ENCODE measurements around the gene ANKS1A. TPM values are rescaled to one million over a fixed set of nuclear protein-coding genes. Genes with fewer than 3 reads are reported as not detected.

The ANKS1A gene
- total RNA-seq, 1 donor from 2014 or later = 20.9 TPM

DNA sequence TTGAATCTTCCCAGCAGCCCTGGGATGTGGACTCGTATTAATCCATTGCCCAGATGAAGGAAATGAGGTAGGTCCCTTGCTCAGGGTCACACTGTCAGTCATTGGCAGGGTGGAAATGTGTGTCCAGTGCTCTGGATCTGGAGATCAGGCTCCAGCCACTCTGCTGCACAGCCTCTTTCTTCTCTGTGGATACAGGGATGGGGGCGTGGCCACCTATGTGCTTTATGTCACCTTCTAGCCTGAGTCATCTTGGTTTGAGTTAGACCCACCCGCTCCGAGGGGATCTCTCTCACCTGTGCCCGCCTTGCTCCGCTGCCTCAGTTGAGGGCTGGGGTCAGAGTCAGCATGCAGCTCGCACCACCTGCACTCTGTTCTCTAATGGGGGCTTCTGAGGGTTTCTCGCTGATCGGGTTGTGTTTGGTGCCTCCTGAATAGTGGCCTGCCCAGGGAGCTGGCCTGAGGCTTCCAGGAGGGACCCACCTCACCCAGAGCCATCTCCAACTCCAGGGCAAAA, 172.1 kb downstream of the ANKS1A start:
- no peak for DNase-seq (ENCODE audit: low spot score in 2 of 2)
- intact Hi-C loops (cut with DNase I) = loop anchor here (2.0 to 5.0 kb wide), 2 partner anchors 44 to 81 kb away; partner anchors contain the start of gene TCP11
- no peaks in the 10 kb centered on the region for H3K27me3 ChIP-seq
- peak overlapping the region in 1 of 2 donors; percentile 52 for H3K4me3 ChIP-seq
- H3K36me3 ChIP-seq = peaks cover 35 to 36% of the 10 kb centered on the region in 2 donors
- peaks cover 14 to 38% of the 10 kb centered on the region in 2 donors for H3K4me1 ChIP-seq
- peak overlapping the region; percentile 48 to 76 for H3K27ac ChIP-seq
- H3K9me3 ChIP-seq = no peaks in the 10 kb centered on the region
- TF ChIP-seq, protein P1, sequence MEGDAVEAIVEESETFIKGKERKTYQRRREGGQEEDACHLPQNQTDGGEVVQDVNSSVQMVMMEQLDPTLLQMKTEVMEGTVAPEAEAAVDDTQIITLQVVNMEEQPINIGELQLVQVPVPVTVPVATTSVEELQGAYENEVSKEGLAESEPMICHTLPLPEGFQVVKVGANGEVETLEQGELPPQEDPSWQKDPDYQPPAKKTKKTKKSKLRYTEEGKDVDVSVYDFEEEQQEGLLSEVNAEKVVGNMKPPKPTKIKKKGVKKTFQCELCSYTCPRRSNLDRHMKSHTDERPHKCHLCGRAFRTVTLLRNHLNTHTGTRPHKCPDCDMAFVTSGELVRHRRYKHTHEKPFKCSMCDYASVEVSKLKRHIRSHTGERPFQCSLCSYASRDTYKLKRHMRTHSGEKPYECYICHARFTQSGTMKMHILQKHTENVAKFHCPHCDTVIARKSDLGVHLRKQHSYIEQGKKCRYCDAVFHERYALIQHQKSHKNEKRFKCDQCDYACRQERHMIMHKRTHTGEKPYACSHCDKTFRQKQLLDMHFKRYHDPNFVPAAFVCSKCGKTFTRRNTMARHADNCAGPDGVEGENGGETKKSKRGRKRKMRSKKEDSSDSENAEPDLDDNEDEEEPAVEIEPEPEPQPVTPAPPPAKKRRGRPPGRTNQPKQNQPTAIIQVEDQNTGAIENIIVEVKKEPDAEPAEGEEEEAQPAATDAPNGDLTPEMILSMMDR (IDR thresholded peaks at IDR 0.05) = no peak

DNA sequence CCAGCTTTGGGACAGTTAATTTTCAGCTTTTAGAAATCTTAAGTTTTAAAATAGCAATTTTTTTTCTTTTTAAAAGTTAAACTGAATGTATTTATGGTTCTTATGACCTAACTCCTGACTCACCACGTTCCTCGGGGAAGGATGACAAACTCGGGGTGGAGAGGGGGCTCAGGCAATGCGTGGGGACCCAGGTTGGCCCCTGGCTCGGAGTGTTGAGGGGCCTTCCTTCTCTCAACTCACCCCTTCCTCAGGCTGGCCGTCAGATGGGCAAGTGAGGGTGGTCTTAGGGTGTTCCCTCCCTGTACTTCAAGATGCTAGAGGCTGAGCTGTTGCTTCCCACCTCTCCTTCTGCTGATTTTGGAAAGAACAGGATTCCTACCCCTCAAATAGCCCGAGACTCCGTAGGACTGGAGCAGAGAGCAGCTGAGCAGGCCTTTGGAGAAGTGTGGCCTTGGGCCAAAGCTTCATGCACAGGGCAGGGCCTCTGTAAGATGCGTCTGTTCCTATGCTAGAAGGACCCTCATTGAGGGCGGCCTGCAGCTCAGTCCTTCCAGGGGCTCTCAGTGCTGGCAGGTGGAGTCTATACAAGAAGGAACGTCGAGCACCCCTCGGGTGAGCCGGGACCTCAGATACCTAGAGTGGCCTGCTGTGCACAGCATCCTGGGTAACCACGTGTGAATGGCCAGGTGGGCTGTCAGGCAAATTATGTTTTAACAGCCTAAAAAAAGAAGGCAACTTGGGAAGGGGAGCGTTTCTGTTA, 172.8 kb downstream of the ANKS1A start:
- Histone ChIP-seq H3K36me3 (peaks cover 40 to 43% of the 10 kb centered on the region in 2 donors), H3K27ac (peak overlapping the region; percentile 48 to 76), H3K4me1 (peaks cover 14 to 38% of the 10 kb centered on the region in 2 donors), H3K4me3 (peak overlapping the region in 1 of 2 donors; percentile 52), H3K9me3 (no peaks in the 10 kb centered on the region), H3K27me3 (no peaks in the 10 kb centered on the region)
- DNase-seq (ENCODE audit: low spot score in 2 of 2) = no peak
- intact Hi-C loops (cut with DNase I) = loop anchor here (2.0 to 5.0 kb wide), 2 partner anchors 45 to 80 kb away; partner anchors contain the start of gene TCP11
- TF ChIP-seq, protein P1 (IDR thresholded peaks at IDR 0.05) = no peak

DNA sequence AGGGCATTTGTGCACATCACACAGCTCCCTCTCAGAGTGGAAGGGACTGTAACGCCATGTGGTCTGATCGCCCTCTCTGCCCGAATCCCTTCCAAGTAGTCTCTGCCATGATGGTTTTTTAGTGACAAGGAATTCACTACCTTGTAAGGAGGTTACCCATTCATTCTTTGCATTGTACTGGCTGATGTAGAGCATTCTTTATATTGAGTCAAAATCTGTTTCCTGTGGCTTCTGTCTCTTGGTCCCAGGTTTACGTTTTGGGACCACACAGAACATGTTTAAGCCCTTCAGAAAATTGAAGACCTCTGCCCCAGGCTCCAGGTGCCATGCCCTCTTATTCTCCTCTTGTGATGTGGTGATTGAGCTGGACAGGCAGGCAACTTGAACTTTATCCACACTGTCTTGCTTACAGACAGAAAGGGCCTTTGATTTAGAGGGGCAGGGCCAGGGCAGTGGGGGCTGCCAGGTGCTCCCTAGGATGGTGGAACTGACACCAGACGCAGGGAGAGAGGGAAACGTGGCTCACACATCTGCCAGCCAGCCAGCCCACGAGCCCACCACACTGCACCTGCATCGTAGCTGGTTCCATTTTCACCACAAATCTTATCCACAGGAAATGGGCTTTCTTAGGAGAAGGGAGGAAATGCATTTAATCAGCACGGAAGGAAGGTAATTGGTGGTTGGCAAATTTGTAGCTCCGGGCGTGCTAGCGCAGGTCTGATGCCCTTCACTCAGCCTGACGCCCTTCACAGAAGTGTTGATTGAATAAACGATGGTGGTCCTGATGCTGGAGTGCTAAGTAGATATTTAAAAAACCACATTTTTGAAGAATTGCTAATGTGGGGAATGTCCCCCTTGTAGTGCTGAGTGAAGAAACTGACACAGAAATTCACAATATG, 173.9 kb downstream of the ANKS1A start:
- TF ChIP-seq, protein P1 (IDR thresholded peaks at IDR 0.05) = no peak
- peak overlapping the region in 1 of 2 donors; percentile 76 for H3K27ac ChIP-seq
- H3K9me3 ChIP-seq = no peaks in the 10 kb centered on the region
- no peaks in the 10 kb centered on the region for H3K27me3 ChIP-seq
- H3K4me3 ChIP-seq = no peak overlapping the region
- H3K36me3 ChIP-seq = peaks cover 45 to 49% of the 10 kb centered on the region in 2 donors
- peaks cover 14 to 38% of the 10 kb centered on the region in 2 donors for H3K4me1 ChIP-seq
- intact Hi-C loops (cut with DNase I) = loop anchor here (5.0 kb wide), 1 partner anchor 79 kb away; the partner anchor contains the start of gene TCP11
- no peak for DNase-seq (ENCODE audit: low spot score in 2 of 2)

DNA sequence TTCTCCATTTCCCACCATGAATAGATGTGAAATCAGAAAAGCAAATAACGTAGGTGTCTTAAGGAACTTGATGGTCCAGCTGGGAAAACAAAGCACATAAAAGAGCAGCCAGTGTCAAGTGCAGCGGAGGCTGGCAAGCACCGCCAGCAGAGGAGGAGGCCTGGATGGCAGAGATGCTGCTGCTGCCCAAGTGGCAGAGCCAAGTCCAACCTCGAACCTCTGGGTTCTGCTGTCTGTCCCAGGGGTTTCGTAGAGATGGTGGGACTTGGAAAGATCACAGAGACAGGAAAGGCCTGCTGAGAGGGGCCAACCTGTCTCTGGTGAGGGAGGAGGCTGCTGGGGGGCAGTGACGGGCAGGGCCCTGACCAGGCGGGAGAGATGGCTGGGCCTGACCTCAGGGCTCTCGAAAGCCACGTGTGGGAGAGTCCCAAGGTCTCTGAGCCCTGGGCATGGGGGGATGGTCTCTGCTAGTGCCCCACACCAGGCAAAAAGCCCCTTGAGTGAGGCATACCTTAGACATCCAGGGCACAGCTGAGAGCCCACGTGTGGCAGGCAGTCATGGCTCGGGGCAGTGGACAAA, 174.7 kb downstream of the ANKS1A start:
- Histone ChIP-seq H3K4me1 (peaks cover 14 to 30% of the 10 kb centered on the region in 2 donors), H3K4me3 (no peak overlapping the region), H3K9me3 (no peaks in the 10 kb centered on the region), H3K36me3 (peaks cover 47 to 48% of the 10 kb centered on the region in 2 donors), H3K27ac (peak overlapping the region; percentile 22 to 44), H3K27me3 (no peaks in the 10 kb centered on the region)
- no peak for DNase-seq (ENCODE audit: low spot score in 2 of 2)
- TF ChIP-seq, protein P1 (IDR thresholded peaks at IDR 0.05) = no peak
- intact Hi-C loops (cut with DNase I) = loop anchor here (5.0 kb wide), 1 partner anchor 79 kb away; the partner anchor contains the start of gene TCP11

DNA sequence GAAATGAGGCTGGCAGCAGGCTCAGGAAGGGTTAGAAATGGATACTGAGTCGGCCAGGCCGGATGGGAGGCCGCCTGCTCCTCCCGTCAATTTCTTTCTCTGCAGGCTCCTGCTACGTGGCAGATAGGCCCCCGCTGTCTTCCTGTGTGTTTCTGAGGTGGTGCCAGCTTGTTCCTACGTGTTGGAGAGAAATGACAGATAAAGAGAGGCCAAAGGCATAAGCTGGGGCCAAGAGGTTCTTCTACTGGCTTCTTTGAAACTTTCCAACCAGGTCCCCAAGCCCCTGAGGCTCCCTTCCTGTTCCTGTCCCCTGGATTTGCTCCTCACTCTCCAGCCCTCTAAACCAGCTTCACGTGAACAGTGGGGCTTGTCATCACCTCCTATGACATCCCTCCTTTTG, 175.2 kb downstream of the ANKS1A start:
- H3K27me3 ChIP-seq = no peaks in the 10 kb centered on the region
- no peaks in the 10 kb centered on the region for H3K9me3 ChIP-seq
- peaks cover 43 to 49% of the 10 kb centered on the region in 2 donors for H3K36me3 ChIP-seq
- no peak for DNase-seq (ENCODE audit: low spot score in 2 of 2)
- no peak overlapping the region for H3K4me3 ChIP-seq
- peaks cover 14 to 26% of the 10 kb centered on the region in 2 donors for H3K4me1 ChIP-seq
- intact Hi-C loops (cut with DNase I) = loop anchor here (5.0 kb wide), 1 partner anchor 78 kb away; the partner anchor contains the start of gene TCP11
- TF ChIP-seq, protein P1 (IDR thresholded peaks at IDR 0.05) = no peak
- peak overlapping the region; percentile 22 to 44 for H3K27ac ChIP-seq

Measured in ascending aorta (tissue), 2 donors.